Stimulated activated CD4-positive, alpha-beta T cell treated with anti-CD3 and anti-CD28 coated beads, Interleukin-1b, Interleukin-23, amount 100 ng/mL, for 1 hour (primary cell): ENCODE data around the gene SDK1.
"Not testable (repeated sequence)": the region's sequence is repeated elsewhere in the genome, so short reads cannot be mapped to it uniquely, and the experiment has no call there.

Source experiments
- DNase-seq, 2 donors: peaks; one replicate each; pipeline ENCODE4 v3.0.0-alpha.2; 2020; ENCODE audit warnings: low read depth in 2 of 2

Gene SDK1

GRCh38 chr7:4269746-4270145 lies 968.7 kb downstream of the SDK1 start:
- DNase-seq, result no peak

- DNase-seq, result no peak
Observed at GRCh38 chr7:4270268-4270667, 969.2 kb downstream of the SDK1 start.

DNA sequence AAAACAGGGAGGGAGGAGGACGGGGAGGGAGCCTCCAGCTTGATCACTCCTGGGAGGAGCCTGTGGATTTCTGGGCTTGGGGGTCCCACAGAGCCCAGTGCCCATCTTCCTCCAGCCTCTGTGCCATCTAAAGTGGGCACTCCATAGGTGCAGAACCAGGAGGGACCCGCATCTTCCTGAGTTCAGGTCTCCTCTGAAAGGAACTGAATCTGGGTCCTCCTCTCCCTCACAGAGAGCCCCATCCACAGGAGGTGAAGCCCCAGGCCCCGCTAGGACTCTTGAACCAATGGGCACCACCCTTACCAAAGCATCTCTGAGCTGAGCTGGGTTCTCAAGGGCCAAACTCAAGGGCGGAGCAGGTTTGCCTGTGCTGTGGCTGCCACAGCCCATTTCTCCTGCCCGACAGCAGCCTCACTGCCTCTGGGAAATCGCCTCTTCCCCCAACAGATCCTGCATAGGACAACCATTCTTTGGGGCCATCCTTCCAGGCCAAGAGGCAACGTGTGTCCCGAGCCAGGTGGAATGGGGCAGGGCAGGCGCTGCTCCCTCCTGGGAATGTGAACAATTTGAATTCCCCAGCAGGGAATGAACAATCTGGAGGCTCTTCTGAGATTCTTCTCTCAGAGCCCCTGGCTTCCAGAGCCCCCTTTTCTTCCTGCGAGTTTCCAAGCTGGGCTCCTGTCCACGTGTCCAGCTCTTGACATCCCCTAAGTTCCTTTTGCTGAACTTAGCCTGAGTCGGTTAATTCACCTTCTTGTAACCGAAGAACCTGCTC lies 970.1 kb downstream of the SDK1 start:
- DNase-seq, result no peak

DNA sequence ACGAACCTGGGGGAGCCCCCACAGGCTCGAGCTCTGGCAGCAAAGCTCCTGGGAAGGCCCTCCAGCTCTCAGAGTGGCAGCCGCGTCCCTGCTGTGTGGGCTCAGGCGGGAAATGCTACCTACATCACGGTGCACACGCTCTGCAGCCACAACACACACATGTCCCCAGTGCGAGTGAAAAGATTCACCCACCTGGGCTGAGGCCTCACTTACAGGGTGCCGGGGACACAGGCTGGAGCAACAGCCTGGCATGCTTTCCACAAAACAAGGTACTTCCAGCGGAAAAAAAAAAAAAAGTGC lies 970.6 kb downstream of the SDK1 start:
- no peak for DNase-seq

DNA sequence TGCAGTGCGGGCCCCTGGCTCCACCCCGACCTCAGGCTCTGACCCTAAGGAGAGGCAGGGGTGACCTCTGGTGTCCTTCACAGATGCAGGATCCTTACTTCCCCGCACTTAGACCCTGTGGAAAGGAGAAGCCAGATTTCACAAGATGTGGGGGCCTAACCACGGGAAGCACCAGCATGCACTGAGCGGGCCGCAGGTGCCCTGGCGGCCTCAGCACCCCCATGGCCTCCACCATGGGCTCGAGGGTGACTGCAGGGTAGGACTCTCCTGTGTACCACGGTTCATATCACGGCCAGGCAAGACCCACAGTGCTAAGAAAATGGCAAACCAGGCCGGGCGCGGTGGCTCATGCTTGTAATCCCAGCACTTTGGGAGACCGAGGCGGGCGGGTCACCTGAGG lies 971.1 kb downstream of the SDK1 start:
- DNase-seq, result no peak

- DNase-seq, result no peak
Observed at GRCh38 chr7:4273566-4274230, 972.6 kb downstream of the SDK1 start.

DNA sequence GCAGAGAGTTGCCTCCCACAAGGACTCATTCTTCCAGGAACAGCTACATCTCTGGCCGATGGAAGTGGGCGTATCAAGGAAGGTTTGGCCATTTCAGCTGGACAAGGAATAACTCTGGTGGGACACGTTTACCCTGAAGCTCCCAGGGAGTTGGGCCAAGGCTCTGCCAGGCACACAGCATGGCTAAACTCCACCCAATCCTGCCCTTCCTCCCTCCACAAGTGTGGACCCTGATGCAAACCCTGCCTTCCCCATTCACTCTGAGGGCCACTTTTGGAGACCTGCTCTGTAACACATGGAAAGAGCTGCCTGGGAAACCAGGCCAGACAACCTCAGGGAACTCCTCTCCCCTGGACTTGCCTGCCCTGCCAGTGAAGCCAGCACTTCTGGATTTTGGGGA lies 973.2 kb downstream of the SDK1 start:
- no peak for DNase-seq

- DNase-seq, result no peak
Observed at GRCh38 chr7:4277936-4278335, 976.9 kb downstream of the SDK1 start.

GRCh38 chr7:4279216-4279615 lies 978.2 kb downstream of the SDK1 start:
- no peak for DNase-seq

DNA sequence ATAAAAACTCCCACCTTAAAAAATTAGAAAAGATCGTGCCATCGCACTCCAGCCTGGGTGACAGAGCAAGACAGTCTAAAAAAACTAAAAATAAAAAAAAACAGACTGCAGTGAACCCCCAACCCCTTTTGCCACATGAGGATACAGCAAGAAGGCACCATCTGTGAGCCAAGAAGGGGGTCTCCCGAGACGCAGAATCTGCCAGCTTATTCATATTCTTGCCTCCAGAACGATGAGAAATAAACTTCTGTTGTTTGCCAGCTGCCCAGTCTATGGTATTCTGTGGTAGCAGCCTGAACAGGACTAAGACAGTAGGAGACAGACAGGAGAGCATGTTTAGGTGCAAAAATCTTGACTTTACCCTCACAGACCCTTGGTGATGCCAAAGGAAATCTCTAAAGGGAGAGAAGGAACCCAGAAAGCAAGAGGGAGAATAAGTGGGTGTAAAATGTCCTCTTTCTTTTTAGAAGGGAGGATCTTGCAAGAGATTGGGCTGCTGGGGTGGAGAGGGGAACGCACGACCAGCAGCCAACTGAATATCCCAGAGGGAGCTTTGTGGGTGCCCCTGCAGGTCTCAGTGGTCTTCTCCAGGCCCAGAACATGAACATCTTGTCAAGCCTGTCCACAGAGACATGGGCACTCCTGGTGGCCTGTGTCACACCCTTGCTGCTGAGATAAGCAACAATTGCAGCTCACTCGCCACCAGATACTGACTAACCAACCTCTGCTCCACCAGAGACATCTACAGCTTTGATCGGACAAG lies 980.4 kb downstream of the SDK1 start:
- DNase-seq, result no peak

DNA sequence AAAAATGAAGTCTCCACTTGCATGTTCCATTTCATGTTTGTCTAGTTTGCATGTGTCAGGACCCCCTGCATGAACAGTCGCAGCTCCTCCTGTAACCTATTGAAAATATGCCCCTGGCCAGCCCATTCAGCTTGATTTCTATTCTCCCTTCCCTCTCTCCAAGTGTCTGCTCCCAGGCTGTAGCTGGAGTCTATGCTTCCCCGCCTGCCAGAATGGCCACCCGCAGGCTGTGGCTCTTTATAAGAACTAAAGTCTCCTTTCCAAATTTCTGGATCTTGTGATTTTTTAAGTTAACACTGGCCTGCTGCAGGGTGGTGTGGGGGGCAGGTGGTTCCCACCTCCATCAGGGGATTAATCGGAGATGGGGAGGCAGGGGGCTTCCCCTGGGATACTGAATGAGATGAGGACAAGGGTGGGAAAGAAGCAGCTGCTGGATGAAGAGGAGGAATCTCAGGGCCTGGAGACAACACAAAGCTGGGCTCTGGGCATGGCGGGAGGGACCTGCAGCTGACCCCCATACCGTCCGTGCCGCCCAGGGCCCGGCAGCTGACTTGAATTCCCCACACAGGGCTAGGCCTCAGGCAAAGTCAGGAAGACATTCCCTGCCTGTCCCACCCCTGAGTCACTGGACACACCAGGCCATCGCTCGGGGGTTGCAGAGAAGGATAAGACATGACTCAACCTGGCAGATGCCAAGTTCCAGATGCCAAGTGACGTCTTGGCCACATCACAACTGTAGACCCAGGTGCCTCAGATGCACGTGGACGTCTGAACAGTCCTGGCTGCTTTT lies 981.6 kb downstream of the SDK1 start:
- no peak for DNase-seq

GRCh38 chr7:4286351-4286750 lies 985.3 kb downstream of the SDK1 start:
- no peak for DNase-seq

- DNase-seq, result no peak
Observed at GRCh38 chr7:4288791-4289394, 987.8 kb downstream of the SDK1 start.

DNA sequence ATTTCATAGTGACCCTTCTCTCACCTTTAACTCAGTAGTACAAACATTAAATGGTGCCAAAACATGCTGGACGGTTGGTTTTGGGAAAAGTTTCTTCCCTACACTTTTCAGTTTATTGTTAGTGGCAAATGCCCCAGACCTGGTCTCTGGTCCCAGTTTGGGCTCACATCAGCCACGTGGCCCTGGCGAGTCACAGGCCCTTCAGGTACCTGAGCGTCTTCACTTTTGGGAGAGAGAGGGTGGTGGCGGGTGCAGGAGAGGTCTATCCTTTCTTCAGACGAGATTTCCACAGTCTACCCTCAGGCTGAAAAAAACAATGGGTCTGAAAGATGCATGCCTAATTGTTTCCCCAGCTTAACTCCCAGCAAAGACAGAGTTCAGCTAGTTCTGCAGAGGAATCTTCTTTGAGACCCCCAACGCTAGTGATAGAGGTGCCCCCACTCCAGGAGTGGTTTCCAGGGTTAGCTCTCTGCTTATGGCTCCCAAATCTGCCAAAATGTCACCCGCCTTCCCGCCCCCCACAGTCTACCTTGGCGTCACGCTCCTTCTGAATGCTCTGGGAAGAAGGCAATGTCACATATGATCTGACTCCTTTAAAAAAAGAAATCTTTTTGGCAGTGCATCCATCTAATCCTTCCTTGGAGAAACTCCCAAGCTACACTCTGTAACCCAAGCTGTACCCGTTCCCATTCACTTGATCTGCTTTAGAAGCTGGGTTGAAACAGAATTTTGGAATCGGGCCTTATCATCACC lies 996.3 kb downstream of the SDK1 start:
- DNase-seq, result no peak

DNA sequence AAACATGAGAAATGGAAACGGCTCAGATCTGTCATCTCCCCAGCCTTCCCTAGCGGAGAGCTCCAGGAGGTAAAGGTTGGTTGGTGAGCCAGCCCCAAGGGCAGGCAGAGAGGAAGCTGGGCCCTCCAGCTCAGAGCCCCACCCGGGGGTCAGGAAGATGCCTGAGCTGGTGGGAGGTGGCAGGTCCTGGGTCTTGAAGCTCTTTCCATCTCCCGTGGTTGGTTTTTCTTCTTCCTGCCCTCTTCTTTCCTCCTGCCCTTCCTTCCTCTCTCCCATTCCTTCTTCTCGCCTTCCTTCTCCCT lies 996.8 kb downstream of the SDK1 start:
- no peak for DNase-seq

- no peak for DNase-seq
Observed at GRCh38 chr7:4299431-4299830, 998.4 kb downstream of the SDK1 start.

- DNase-seq, result no peak
Observed at GRCh38 chr7:4302203-4302905, 1001.3 kb downstream of the SDK1 start.

- no peak for DNase-seq
Observed at GRCh38 chr7:4307316-4308204, 1006.5 kb downstream of the SDK1 start.

DNA sequence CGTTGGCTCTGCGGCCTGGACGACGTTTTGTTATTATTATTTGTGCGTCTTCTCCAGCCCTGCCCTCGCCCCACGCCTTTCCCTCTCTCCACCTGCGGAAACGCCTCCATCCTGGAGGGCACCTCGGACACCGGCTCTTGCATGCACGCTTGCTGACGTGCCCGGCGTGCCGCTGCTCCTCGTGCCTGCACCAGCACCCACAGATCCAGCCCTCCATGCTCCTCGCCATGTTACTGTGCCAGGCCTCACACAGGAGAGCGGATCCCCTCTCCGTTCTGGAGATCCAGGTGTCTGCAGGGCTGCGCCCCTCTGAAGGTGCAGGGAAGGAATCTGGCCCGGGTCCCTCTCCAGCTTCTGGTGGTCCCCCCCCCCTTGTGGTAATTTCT lies 1007.1 kb downstream of the SDK1 start:
- no peak for DNase-seq

- not testable (repeated sequence) for DNase-seq
Observed at GRCh38 chr7:4313911-4314310, 1012.9 kb downstream of the SDK1 start.
